ENCODE measurements around the gene SAP25. TPM values are rescaled to one million over a fixed set of nuclear protein-coding genes. Genes with fewer than 3 reads are reported as not detected.

SAP25 gene
- total and polyA plus RNA-seq, 2 experiments from 2014 or later, result 1.5 to 3.9 TPM

DNA sequence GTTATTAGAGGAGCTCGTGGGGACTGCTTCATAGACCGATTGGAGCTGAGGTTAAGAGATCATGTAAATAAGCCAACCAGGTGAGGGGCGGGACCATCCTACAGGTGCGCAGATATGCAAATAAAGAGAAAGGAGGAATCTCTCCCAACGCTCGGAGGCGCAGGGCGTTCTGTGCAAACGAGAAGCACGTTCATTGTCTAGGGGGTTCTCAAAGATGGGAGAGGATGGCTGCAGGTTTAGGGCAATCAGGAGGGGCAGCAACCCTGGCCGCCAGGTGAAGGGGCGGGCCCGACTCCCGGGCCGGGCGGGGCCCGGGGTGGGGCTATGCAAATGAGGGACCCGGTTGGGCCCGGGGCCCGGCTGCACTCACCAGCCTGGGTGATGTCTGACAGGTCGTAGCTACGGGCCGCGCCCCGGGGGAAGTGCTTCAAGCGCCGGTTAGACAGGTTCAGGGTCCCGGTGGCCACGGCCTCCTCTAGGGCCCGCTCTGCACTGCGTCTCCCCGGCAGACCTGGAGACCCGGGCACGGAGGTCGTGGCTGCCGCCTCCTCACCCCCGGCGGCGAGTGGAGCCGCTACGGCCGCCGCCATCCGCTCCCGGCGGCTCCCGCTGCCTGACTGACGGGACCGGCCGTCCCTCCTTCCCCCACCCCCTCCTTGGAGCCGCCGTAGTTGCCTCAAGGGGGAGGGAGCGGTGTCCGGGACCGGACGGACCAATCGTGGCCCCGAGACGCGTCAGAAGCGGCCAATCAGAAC lies 12.0 kb upstream of the SAP25 start, which contains the start of gene LRCH4:
Gene LRCH4 (minus strand): TSS at position 619 of the 755 bp plus-strand sequence. CDS start 29 bp downstream, at position 590.
- TF ChIP-seq, protein P1, sequence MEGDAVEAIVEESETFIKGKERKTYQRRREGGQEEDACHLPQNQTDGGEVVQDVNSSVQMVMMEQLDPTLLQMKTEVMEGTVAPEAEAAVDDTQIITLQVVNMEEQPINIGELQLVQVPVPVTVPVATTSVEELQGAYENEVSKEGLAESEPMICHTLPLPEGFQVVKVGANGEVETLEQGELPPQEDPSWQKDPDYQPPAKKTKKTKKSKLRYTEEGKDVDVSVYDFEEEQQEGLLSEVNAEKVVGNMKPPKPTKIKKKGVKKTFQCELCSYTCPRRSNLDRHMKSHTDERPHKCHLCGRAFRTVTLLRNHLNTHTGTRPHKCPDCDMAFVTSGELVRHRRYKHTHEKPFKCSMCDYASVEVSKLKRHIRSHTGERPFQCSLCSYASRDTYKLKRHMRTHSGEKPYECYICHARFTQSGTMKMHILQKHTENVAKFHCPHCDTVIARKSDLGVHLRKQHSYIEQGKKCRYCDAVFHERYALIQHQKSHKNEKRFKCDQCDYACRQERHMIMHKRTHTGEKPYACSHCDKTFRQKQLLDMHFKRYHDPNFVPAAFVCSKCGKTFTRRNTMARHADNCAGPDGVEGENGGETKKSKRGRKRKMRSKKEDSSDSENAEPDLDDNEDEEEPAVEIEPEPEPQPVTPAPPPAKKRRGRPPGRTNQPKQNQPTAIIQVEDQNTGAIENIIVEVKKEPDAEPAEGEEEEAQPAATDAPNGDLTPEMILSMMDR (IDR thresholded peaks at IDR 0.05; ENCODE audit: low read depth, low read length), result no peak
- no peak for DNase-seq (ENCODE audit: low read depth in 1 of 2, low spot score in 1 of 2)
- Histone ChIP-seq H3K4me3 (peak within 1 kb of the TSS; percentile 98), H3K27ac (peak within 1 kb of the TSS; percentile 95), H3K27me3 (no peaks in the 10 kb centered on the region), H3K9me3 (ENCODE audit: low read depth) (no peaks in the 10 kb centered on the region), H3K4me1 (ENCODE audit: low read depth) (peaks cover 24% of the 10 kb centered on the region), H3K36me3 (peaks cover 10% of the 10 kb centered on the region)

DNA sequence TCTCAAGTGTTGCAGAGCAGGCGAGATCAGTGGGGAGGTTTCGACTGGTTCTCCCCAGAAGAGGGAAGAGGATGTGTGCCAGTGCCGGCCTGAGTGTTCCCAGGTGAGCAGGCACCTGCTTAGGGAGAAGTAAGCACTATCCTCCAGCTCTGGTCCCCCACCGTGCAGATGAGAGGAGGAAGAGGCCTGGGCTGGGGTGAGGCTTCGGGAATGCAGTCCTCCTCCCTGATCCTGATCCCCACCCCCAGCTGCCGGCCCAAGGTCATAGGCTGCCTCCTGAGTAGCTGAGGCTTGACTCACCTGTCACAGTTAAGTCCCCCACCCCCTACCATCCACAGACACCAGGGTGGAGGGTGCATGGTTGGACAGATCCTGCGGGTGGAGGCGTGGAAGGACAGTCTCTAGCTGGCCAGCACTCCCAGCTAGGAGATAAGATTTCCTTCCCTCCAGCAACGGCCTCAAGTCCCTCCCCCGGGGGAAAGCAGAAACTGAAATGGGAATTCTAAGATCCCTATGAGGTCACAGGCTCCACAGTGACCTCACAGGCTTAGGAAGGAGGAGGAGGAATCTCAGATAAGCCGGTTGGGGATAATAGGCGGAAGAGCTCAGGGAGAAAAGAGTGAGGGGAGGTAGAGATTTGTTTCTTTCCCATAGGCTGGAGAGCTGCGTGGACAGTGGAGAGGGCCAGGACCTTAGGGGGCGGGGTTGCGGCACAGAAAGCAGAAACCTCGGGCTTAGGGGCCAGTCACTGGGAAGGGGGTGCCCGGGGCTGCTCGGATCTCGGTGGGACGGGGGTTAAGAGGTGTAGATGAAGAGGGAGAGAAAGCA lies 11.2 kb upstream of the SAP25 start:
- TF ChIP-seq, protein P1 (IDR thresholded peaks at IDR 0.05; ENCODE audit: low read depth, low read length), result no peak
- Histone ChIP-seq H3K27ac (peak overlapping the region; percentile 95), H3K36me3 (peaks cover 10% of the 10 kb centered on the region), H3K4me3 (peak overlapping the region; percentile 98), H3K4me1 (ENCODE audit: low read depth) (peaks cover 24% of the 10 kb centered on the region), H3K9me3 (ENCODE audit: low read depth) (no peaks in the 10 kb centered on the region), H3K27me3 (no peaks in the 10 kb centered on the region)
- peak; percentile 65 to 95 for DNase-seq (ENCODE audit: low read depth in 1 of 2, low spot score in 1 of 2)

DNA sequence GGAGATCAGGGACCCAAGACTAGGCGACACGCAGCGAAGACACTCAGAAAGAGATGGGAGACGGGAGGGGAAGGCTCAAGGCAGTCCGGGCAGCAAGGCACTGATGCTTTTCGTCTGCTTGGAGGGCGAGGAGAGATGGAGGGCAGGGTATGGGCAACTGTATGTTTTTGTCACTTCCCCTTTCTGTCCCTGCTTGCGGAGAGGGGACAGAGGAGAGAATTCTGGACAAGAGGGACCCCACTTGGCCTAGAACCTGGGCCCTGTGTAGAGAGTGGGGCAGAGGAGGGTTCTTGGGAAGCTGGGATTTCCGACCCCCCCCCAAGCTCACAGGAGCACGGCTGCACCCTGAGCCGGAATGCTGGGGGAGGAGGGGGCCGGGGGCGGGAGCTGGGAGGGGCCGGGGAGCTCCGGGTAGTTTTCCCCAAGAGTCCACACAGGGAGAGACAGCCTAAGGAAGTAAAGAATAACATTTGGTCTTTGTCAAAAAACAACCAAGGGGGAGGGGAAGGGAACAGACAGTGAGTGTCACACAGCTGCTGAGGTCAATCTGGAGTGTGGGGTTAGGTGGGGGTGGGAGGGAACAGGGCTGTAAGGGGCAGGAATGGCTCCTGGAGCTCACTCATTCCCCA lies 10.5 kb upstream of the SAP25 start:
- Histone ChIP-seq H3K9me3 (ENCODE audit: low read depth) (no peaks in the 10 kb centered on the region), H3K27me3 (no peaks in the 10 kb centered on the region), H3K4me3 (peak overlapping the region; percentile 98), H3K27ac (peak overlapping the region; percentile 95), H3K4me1 (ENCODE audit: low read depth) (peaks cover 20% of the 10 kb centered on the region), H3K36me3 (peaks cover 12% of the 10 kb centered on the region)
- TF ChIP-seq, protein P1 (IDR thresholded peaks at IDR 0.05; ENCODE audit: low read depth, low read length), result no peak
- peak in 1 of 2 donors; percentile 63 for DNase-seq (ENCODE audit: low read depth in 1 of 2, low spot score in 1 of 2)

DNA sequence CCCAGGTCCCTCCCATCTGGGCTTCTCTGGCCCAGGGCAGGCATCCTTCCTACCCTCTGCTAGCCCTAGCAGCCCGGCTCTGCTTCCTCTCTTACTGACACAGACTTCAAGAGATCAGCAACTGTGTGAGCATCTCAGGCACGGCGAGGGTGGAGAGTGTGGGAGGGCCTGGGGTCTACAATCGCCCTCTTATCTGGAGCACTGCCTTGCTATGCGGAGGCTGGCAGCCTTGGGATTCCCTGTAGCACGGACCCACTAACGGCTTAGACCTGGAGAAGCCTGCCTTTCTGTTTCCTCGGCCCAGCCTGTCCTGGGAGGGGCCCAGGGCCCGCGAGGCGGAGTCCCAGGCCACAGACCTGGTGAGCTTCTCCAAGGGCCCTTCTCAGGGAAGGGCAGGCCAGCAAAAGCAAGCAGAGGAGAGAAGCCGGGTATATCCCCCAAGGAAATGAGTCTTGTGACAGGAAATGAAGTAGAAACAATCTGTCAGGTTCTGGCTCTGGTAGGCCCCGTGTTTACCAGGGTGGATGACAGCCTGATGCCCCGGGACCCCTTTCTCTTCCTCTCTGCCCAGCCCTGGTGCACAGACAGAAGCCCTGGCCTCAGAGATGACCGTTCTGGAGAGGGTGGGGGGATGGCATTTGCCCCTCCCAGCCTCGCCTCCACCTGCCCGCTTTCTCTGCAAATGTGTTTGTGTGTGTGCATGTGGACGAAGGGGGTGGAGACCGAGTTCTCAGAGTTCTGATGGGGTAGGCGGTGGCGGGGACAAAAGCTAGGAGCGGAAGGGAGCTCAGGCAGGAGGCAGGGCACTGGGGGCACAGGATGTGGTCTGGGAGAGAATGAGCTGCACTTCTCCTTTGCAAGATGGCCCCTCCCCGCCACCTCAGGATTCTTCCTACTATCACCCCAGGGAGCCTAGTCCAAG lies 9.7 kb upstream of the SAP25 start:
- Histone ChIP-seq H3K4me3 (no peak overlapping the region), H3K27ac (peak overlapping the region; percentile 95), H3K36me3 (peaks cover 20% of the 10 kb centered on the region), H3K27me3 (no peaks in the 10 kb centered on the region), H3K4me1 (ENCODE audit: low read depth) (peaks cover 19% of the 10 kb centered on the region), H3K9me3 (ENCODE audit: low read depth) (no peaks in the 10 kb centered on the region)
- DNase-seq (ENCODE audit: low read depth in 1 of 2, low spot score in 1 of 2), result peak; percentile 61 to 81
- TF ChIP-seq, protein P1 (IDR thresholded peaks at IDR 0.05; ENCODE audit: low read depth, low read length), result no peak
